Brain microvascular endothelial cell (primary cell): ENCODE results near the gene AP5S1.
"Not testable (repeated sequence)": the region's sequence is repeated elsewhere in the genome, so short reads cannot be mapped to it uniquely, and the experiment has no call there.

Source experiments
- DNase-seq: peaks from one replicate; pipeline ENCODE4 v3.0.0-alpha.2; 2020
- H3K27ac ChIP-seq: fragments of 250-450 bp; sonication (Bioruptor Pico); 2 replicates; pipeline ENCODE4 v1.5.1; 2020; ENCODE audit warnings: mild to moderate bottlenecking, moderate library complexity
- H3K27me3 ChIP-seq: fragments of 250-450 bp; sonication (Bioruptor Pico); replicated peaks from 2 replicates; pipeline ENCODE4 v1.5.1; 2020; ENCODE audit warnings: mild to moderate bottlenecking
- H3K36me3 ChIP-seq: fragments of 250-450 bp; sonication (Bioruptor Pico); replicated peaks from 2 replicates; pipeline ENCODE4 v1.5.1; 2020; ENCODE audit warnings: mild to moderate bottlenecking
- H3K4me3 ChIP-seq: 2 replicates; pipeline ENCODE4 v1.5.1; 2011; ENCODE audit warnings: low read depth, mild to moderate bottlenecking, control low read depth, low read length, moderate library complexity
- in situ Hi-C: cut with HindIII; loops from 2 replicates; pipeline ENCODE4 v1.10.0; 2017; ENCODE audit warnings: low sequenced_read_pairs, low pct_ligation_motif_present
- TF ChIP-seq, protein P1 (sequence below): IDR thresholded peaks from 2 replicates; pipeline ENCODE4 v1.5.1; 2011; ENCODE audit warnings: low read depth, mild to moderate bottlenecking, moderate library complexity, low read length, control low read depth, inconsistent platforms; ENCODE audit errors: missing control alignments

Gene AP5S1

DNA sequence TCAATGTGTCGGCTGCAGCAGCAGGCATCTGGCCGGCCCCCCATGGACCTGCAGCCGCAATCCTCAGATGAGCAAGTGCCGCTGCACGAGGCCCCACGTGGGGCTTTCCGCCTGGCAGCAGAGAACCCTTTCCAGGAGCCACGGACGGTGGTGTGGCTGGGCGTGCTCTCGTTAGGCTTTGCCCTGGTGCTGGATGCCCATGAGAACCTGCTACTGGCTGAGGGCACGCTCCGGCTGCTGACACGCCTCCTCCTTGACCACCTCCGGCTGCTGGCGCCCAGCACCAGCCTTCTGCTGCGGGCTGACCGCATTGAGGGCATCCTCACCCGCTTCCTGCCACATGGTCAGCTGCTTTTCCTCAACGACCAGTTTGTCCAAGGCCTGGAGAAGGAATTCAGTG, 3.5 kb downstream of the AP5S1 start:
- Histone ChIP-seq H3K4me3 (no peak overlapping the region), H3K27me3 (no peaks in the 10 kb centered on the region), H3K36me3 (peaks cover 15% of the 10 kb centered on the region), H3K27ac (no peak overlapping the region)
- DNase-seq, result no peak
- TF ChIP-seq, protein P1, sequence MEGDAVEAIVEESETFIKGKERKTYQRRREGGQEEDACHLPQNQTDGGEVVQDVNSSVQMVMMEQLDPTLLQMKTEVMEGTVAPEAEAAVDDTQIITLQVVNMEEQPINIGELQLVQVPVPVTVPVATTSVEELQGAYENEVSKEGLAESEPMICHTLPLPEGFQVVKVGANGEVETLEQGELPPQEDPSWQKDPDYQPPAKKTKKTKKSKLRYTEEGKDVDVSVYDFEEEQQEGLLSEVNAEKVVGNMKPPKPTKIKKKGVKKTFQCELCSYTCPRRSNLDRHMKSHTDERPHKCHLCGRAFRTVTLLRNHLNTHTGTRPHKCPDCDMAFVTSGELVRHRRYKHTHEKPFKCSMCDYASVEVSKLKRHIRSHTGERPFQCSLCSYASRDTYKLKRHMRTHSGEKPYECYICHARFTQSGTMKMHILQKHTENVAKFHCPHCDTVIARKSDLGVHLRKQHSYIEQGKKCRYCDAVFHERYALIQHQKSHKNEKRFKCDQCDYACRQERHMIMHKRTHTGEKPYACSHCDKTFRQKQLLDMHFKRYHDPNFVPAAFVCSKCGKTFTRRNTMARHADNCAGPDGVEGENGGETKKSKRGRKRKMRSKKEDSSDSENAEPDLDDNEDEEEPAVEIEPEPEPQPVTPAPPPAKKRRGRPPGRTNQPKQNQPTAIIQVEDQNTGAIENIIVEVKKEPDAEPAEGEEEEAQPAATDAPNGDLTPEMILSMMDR, result no peak
- in situ Hi-C loops, result no loop called here

DNA sequence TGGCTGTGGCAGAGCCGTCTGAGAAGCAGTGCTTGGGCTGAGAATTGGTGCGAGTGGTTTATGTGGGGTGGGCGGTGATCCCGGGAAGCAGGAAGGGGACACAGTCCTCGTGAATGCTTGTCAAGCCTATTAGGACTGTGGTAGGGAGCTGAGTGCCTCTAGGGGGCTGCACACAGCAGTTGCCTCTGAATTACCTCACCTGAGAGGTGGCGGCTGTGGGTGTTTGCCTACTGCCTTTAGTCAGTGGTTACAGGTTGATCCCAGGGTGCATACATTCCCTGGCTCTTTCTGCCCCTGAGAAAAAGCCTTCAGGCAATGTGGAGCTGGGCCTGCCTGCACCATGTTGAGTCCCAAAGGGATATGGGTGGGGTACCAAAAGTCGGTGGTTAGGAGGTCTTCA, 5.2 kb downstream of the AP5S1 start:
- Histone ChIP-seq H3K27ac (no peak overlapping the region), H3K4me3 (no peak overlapping the region), H3K36me3 (peaks cover 15% of the 10 kb centered on the region), H3K27me3 (no peaks in the 10 kb centered on the region)
- no peak for DNase-seq
- TF ChIP-seq, protein P1, result no peak
- in situ Hi-C loops, result no loop called here

DNA sequence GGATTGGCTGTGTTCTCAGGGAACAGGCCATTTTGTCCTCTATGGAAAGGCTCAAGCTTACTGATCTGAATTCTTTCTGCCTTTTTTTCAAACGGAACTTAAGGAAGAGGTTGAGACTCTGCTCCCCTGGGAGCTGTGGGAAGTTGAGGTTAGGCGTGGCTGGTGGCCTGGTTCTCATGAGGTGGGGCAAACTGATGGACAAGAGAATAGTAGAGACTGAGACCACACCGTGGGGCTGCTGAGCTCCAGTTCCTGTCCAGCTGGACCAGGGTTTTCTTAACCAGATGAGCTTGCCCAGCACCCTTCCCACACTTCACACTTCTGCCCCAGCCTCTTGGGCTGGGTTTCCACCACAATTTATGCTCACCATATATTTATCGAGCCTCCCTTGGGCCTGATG, 6.1 kb downstream of the AP5S1 start:
- in situ Hi-C loops, result no loop called here

DNA sequence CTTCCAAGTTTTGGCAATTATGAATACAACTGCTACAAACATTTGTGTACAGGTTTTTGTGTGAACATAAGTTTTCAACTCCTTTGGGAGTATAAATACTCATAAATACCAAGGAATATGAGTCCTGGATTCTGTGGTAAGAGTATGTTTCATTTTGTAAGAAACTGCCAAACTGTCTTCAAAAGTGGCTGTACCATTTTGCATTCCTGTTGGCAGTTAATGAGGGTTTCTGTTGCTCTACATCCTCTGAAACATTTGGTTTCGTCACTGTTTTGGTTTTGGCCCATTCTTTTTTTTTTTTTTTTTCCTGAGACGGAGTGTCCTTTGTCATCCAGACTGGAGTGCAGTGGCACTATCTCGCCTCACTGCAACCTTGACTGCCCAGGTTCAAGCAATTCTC, 8.5 kb downstream of the AP5S1 start:
- in situ Hi-C loops, result no loop called here
- Histone ChIP-seq H3K4me3 (no peak overlapping the region), H3K27me3 (no peaks in the 10 kb centered on the region), H3K36me3 (peaks cover 9% of the 10 kb centered on the region), H3K27ac (no peak overlapping the region)
- TF ChIP-seq, protein P1, result no peak
- DNase-seq, result no peak

More for the DNA sequence above, 6.1 kb downstream of the AP5S1 start:
- no peak overlapping the region for H3K4me3 ChIP-seq
- H3K27ac ChIP-seq, result no peak overlapping the region
- H3K36me3 ChIP-seq, result peaks cover 15% of the 10 kb centered on the region
- TF ChIP-seq, protein P1, result no peak
- no peak for DNase-seq
- no peaks in the 10 kb centered on the region for H3K27me3 ChIP-seq

DNA sequence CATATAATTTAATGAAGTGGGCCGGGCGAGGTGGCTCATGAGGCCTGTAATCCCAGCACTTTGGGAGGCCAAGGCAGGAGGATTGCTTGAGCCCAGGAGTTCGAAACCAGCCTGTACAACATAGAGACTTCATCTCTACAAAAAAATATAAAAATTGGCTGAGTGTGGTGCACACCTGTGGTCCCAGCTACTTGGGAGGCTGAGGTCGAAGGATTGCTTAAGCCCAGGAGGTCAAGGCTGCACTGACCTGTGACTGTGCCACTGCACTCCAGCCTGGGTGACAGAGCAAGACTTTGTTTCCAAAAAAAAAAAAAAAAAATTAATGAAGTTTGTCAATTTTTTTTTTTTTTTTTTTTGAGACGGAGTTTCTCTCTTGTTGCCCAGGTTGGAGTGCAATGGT, 9.5 kb downstream of the AP5S1 start:
- DNase-seq, result not testable (repeated sequence)

DNA sequence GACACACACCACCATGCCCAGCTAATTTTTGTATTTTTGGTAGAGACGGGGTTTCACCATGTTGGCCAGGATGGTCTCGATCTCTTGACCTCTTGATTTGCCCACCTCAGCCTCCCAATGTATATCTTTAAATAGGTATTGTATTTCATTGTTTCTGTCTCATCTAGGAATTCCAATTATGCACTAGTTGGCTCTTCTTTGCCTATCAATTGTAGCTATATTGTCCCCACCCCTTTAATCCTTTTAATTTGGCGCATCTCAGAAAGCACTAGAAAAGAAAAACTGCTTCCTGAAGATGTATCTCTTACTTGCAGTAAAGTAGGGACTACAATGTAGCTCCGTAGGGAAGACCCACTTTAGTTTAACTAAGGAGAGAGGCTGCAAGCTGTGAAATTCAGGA, 15.8 kb downstream of the AP5S1 start:
- Histone ChIP-seq H3K36me3 (no peaks in the 10 kb centered on the region), H3K27ac (no peak overlapping the region), H3K4me3 (no peak overlapping the region), H3K27me3 (no peaks in the 10 kb centered on the region)
- in situ Hi-C loops, result no loop called here
- TF ChIP-seq, protein P1, result no peak
- no peak for DNase-seq

More for the DNA sequence above, 9.5 kb downstream of the AP5S1 start:
- H3K4me3 ChIP-seq, H3K36me3 ChIP-seq, H3K27me3 ChIP-seq, H3K27ac ChIP-seq, in situ Hi-C loops: not testable (repeated sequence)
